ENCODE results near the gene TNFSF4. TPM values are rescaled to one million over a fixed set of nuclear protein-coding genes. Genes with fewer than 3 reads are reported as not detected.
A peak's percentile ranks its signal among the peaks of the same experiment; 100 is the strongest.

Gene TNFSF4
- total RNA-seq, 3 donors from 2014 or later: 0.82 to 2.1 (median 0.89) TPM

DNA sequence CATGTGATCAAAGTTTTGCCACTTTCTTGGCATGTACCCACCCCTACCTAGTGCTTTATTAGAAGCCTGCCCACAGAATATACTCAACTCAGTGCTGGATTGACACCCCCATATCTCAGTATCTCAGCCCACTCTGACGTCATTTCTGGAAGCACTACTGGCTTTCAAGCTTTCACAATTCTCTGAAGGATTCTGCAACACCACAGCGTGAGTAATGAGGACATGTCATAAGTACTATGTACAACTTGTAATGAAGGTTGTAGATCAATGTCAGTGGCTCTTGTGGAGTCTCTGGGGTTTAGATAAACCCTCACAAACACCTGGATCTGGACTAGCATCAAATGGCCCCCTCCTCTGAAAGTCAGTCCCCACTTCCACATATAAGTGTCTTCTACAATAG is 57.2 kb downstream of the TNFSF4 start:
- peak; percentile 13 for ATAC-seq
- intact Hi-C loops (cut with DNase I, micrococcal nuclease): no loop called here
- peaks cover 4% of the 10 kb centered on the region for H3K9me3 ChIP-seq
- TF ChIP-seq, protein P1, sequence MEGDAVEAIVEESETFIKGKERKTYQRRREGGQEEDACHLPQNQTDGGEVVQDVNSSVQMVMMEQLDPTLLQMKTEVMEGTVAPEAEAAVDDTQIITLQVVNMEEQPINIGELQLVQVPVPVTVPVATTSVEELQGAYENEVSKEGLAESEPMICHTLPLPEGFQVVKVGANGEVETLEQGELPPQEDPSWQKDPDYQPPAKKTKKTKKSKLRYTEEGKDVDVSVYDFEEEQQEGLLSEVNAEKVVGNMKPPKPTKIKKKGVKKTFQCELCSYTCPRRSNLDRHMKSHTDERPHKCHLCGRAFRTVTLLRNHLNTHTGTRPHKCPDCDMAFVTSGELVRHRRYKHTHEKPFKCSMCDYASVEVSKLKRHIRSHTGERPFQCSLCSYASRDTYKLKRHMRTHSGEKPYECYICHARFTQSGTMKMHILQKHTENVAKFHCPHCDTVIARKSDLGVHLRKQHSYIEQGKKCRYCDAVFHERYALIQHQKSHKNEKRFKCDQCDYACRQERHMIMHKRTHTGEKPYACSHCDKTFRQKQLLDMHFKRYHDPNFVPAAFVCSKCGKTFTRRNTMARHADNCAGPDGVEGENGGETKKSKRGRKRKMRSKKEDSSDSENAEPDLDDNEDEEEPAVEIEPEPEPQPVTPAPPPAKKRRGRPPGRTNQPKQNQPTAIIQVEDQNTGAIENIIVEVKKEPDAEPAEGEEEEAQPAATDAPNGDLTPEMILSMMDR (IDR thresholded peaks at IDR 0.05): no peak
- no peak overlapping the region for H3K4me3 ChIP-seq
- H3K4me1 ChIP-seq (ENCODE audit: low read depth): no peaks in the 10 kb centered on the region
- no peak for DNase-seq
- no peaks in the 10 kb centered on the region for H3K36me3 ChIP-seq (ENCODE audit: low read depth)

DNA sequence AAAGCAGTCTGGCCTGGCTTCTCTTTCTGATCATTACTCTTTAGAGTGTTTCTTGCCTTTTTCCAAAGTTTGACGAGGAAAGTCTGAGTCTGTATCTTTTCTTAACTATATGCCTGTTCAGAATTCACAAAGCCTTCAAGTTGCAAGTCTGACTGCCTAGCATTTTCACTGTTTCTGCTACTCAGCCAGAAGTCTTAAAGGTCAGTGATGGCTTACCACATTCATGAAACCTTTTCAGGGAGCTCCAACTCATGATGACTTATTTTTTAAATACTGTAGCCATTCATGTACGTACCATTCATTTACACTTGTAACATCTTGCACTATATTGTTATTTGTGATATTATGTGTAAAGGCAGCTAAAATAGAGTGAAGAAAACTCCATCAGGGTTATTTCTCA is 58.2 kb downstream of the TNFSF4 start:
- intact Hi-C loops (cut with DNase I, micrococcal nuclease): no loop called here

DNA sequence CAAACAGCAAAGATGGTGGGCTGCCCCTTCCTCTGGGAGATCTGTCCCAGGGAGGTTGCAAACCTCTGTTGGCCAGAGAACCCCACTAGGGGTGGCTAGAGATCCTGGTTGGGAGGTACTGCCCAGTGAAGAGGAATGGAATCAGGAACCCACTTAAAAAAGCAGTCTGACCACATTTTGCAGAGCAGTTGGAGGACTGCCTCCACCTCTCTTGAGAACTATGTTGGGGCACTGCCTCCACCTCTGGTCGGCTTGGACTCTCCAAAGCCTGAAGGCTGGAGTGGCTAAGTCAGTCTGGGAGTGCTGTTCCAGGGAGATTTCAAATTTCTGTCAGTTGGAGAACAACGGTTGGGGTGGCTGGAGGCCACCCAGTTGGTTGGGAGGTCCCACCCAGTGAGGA is 58.6 kb downstream of the TNFSF4 start:
- Histone ChIP-seq H3K4me3 (no peak overlapping the region), H3K9me3 (no peaks in the 10 kb centered on the region), H3K36me3 (ENCODE audit: low read depth) (no peaks in the 10 kb centered on the region), H3K4me1 (ENCODE audit: low read depth) (no peaks in the 10 kb centered on the region)
- DNase-seq: no peak
- ATAC-seq: no peak
- TF ChIP-seq, protein P1 (IDR thresholded peaks at IDR 0.05): no peak
- intact Hi-C loops (cut with DNase I, micrococcal nuclease): no loop called here

More for the DNA sequence above, 58.2 kb downstream of the TNFSF4 start:
- Histone ChIP-seq H3K36me3 (ENCODE audit: low read depth) (no peaks in the 10 kb centered on the region), H3K4me1 (ENCODE audit: low read depth) (no peaks in the 10 kb centered on the region), H3K9me3 (peaks cover 4% of the 10 kb centered on the region), H3K4me3 (no peak overlapping the region)
- TF ChIP-seq, protein P1 (IDR thresholded peaks at IDR 0.05): no peak
- ATAC-seq (no peak), DNase-seq (no peak)

DNA sequence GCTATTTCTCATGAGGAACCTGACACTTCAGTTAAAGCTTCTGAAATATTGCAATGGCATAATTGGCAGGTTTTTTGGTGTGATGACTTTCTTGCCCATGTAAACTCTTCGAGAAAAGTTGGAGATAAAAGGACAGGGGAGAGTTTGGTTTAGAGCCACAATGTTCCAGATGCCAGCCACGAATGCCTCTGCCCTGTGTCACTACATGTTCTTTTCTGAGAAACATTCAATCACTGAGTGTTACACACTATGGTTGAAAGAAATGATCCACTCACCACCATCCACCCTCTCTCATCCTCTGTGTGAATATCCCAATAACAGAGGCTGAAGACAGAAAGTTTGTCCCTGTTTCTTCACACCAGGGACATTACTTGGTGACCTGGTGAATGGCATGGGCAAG is 66.4 kb downstream of the TNFSF4 start:
- DNase-seq (no peak), ATAC-seq (no peak)
- Histone ChIP-seq H3K9me3 (no peaks in the 10 kb centered on the region), H3K36me3 (ENCODE audit: low read depth) (no peaks in the 10 kb centered on the region), H3K4me3 (no peak overlapping the region), H3K4me1 (ENCODE audit: low read depth) (no peaks in the 10 kb centered on the region)
- TF ChIP-seq, protein P1 (IDR thresholded peaks at IDR 0.05): no peak
- intact Hi-C loops (cut with DNase I, micrococcal nuclease): no loop called here

DNA sequence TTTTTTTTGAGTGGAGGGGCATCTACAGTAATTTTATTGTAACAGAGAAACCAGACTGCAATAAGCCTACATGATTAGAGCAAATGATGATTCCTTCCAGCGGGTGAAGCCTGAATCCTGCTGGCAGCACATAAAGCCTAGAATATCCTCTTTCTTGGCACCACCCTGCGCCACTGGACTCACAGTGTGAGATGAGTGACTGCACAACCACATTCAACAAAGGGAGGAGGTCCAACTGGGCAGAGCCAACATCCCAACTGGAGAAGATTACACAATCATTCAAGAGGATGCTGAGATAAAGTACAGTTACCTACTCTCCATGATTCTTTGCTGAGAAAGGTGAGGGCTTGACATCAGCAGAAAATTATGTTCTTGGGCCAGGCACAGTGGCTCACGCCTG is 67.4 kb downstream of the TNFSF4 start:
- ATAC-seq (no peak), DNase-seq (no peak)
- intact Hi-C loops (cut with DNase I, micrococcal nuclease): no loop called here
- Histone ChIP-seq H3K36me3 (ENCODE audit: low read depth) (no peaks in the 10 kb centered on the region), H3K9me3 (no peaks in the 10 kb centered on the region), H3K4me1 (ENCODE audit: low read depth) (no peaks in the 10 kb centered on the region), H3K4me3 (no peak overlapping the region)
- TF ChIP-seq, protein P1 (IDR thresholded peaks at IDR 0.05): no peak

DNA sequence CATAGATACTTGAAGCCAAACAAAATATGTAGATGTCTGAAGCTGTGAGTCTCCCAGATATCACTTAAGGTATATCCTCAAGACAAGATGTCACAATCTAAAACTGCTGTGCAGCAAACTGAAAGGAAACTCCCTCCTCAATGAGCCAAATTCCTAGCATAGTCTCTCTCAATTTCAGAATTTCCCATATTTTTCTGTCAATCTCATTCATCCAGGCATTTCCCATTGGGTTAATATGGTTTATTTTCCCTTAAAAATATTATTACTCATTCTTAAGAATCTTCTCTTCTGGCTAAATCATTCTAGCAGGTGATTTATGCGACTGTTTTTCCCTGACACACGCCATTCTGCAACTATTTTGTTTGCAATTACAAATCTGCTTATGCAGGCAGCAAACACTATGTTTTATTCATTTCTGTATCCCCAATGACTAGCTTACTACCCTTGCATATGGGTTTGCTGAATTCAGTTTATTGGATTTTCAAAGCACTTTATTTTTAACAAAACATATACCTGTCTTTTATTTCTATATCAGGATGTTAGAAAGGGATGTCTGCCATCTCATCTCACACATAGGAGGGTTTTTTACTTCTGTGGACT is 69.9 kb downstream of the TNFSF4 start:
- TF ChIP-seq, protein P1 (IDR thresholded peaks at IDR 0.05): no peak
- ATAC-seq: no peak
- Histone ChIP-seq H3K4me3 (no peak overlapping the region), H3K36me3 (ENCODE audit: low read depth) (no peaks in the 10 kb centered on the region), H3K4me1 (ENCODE audit: low read depth) (no peaks in the 10 kb centered on the region), H3K9me3 (no peaks in the 10 kb centered on the region)
- intact Hi-C loops (cut with DNase I, micrococcal nuclease): no loop called here
- no peak for DNase-seq
